HCT116 (cell line): ENCODE data around the gene CEMP1. TPM values are rescaled to one million over a fixed set of nuclear protein-coding genes. Genes with fewer than 3 reads are reported as not detected.

Experiments
- ATAC-seq: fragments of 200-7000 bp; cut with Tn5 transposase; 2 replicates; pipeline ENCODE4 v1.9.1; 2020; ENCODE audit warnings: mild to moderate bottlenecking, moderate library complexity
- BruUV-seq: library from RNA; stranded (reverse); fragments of 400-500 nt; replicated peaks from 2 replicates; lab custom pipeline; 2021; lab: Mats Ljungman, UMichigan
- CTCF ChIA-PET: fragments of 300-600 bp; sonication (Branson Sonifier 250); formaldehyde crosslinking; loops from one replicate; lab custom pipeline; 2021; ENCODE audit warnings: antibody characterized with exemption; lab: Charles Lee
- POLR2A ChIA-PET: fragments of 300-600, 350-600 bp; sonication (Branson Sonifier 250); formaldehyde crosslinking; loops from one replicate; lab custom pipeline; 2021; ENCODE audit warnings: antibody characterized with exemption; lab: Charles Lee
- RAD21 ChIA-PET, 2 experiments: fragments of 300-600 bp; sonication (Branson Sonifier 250); formaldehyde crosslinking; loops; one replicate each; lab custom pipeline; 2023; ENCODE audit warnings: low total read pairs in 2 of 2; ENCODE audit not compliant: uncharacterized antibody in 2 of 2, unreplicated experiment in 2 of 2, low non-redundant PET in 1 of 2; lab: Charles Lee
- DNase-seq: peaks from one replicate; pipeline ENCODE4 v3.0.0-alpha.2; 2010; ENCODE audit warnings: low read depth, low spot score
- H2AFZ ChIP-seq: fragments of 200-600 bp; shearing (Covaris generic), sonication (generic); 2 replicates; pipeline ENCODE4 v1.6.1; 2017; ENCODE audit warnings: low read depth, mixed run types, mixed read lengths, antibody characterized with exemption, low read length; ENCODE audit not compliant: poor library complexity, severe bottlenecking
- H3K27ac ChIP-seq: 2 replicates; pipeline ENCODE4 v1.5.1; 2012; ENCODE audit warnings: low read depth, low read length
- H3K27me3 ChIP-seq: fragments of 200-600 bp; sonication (generic); 2 replicates; pipeline ENCODE4 v1.6.1; 2016; ENCODE audit warnings: mixed run types, low read length, mixed read lengths; ENCODE audit not compliant: insufficient read depth
- H3K36me3 ChIP-seq, 2 experiments: fragments of 200-500 bp in 1 of 2; fragments of 200-600 bp in 1 of 2; sonication (Bioruptor generic) in 1 of 2; sonication (generic) in 1 of 2; 2 replicates each; pipeline versions ENCODE4 v1.5.1 to v1.6.1; 2014 to 2016; ENCODE audit warnings: low read length in 2 of 2, inconsistent platforms in 1 of 2, mixed read lengths in 1 of 2, mixed run types in 1 of 2; ENCODE audit not compliant: insufficient read depth in 2 of 2, control insufficient read depth in 1 of 2
- H3K4me1 ChIP-seq, 2 experiments: fragments of 200-600 bp in 1 of 2; sonication (generic) in 1 of 2; 2 replicates each; pipeline versions ENCODE4 v1.5.1 to v1.6.1; 2012 to 2017; ENCODE audit warnings: low read length in 2 of 2, inconsistent platforms in 1 of 2, mild to moderate bottlenecking in 1 of 2, mixed read lengths in 1 of 2, mixed run types in 1 of 2, moderate library complexity in 1 of 2; ENCODE audit not compliant: insufficient read depth in 2 of 2, control insufficient read depth in 1 of 2
- H3K4me2 ChIP-seq: fragments of 200-600 bp; sonication (generic); 2 replicates; pipeline ENCODE4 v1.6.1; 2017; ENCODE audit warnings: mixed run types, low read length, mixed read lengths
- H3K4me3 ChIP-seq, 2 experiments: fragments of 200-600 bp in 1 of 2; sonication (generic) in 1 of 2; replicated peaks in 1 of 2; 2 replicates each; pipeline ENCODE4 v1.5.1; 2011 to 2016; ENCODE audit warnings: low read length in 2 of 2, control low read depth in 1 of 2, low read depth in 1 of 2, mild to moderate bottlenecking in 1 of 2, mixed read lengths in 1 of 2, mixed run types in 1 of 2
- H3K79me2 ChIP-seq: fragments of 200-600 bp; sonication (generic); 2 replicates; pipeline ENCODE4 v1.6.1; 2017; ENCODE audit warnings: mild to moderate bottlenecking, mixed run types, low read length, moderate library complexity, mixed read lengths; ENCODE audit not compliant: insufficient read depth
- H3K9ac ChIP-seq: fragments of 200-600 bp; sonication (generic); 2 replicates; pipeline ENCODE4 v1.6.1; 2016; ENCODE audit warnings: low read length, mixed read lengths
- H3K9me2 ChIP-seq: fragments of 200-600 bp; sonication (generic), shearing (Covaris generic); 2 replicates; pipeline ENCODE4 v1.6.1; 2017; ENCODE audit warnings: mixed run types, mild to moderate bottlenecking, moderate library complexity; ENCODE audit not compliant: insufficient read depth
- H3K9me3 ChIP-seq, 2 experiments: fragments of 200-500 bp in 1 of 2; fragments of 200-600 bp in 1 of 2; sonication (Bioruptor generic) in 1 of 2; sonication (generic) in 1 of 2; 2 replicates each; pipeline ENCODE4 v1.6.1; 2014 to 2017; ENCODE audit warnings: low read length in 2 of 2, mixed read lengths in 2 of 2, inconsistent platforms in 1 of 2, low read depth in 1 of 2, mild to moderate bottlenecking in 1 of 2, mixed run types in 1 of 2, moderate library complexity in 1 of 2; ENCODE audit not compliant: control insufficient read depth in 1 of 2, insufficient read depth in 1 of 2
- H4K20me1 ChIP-seq: fragments of 200-600 bp; sonication (generic), shearing (Covaris generic); 2 replicates; pipeline ENCODE4 v1.6.1; 2017; ENCODE audit warnings: mixed run types, mild to moderate bottlenecking, moderate library complexity; ENCODE audit not compliant: insufficient read depth
- ATF3 ChIP-seq: IDR thresholded peaks from 2 replicates; pipeline ENCODE4 v1.6.1; 2012
- EZH2phosphoT487 ChIP-seq: fragments of 200-600 bp; IDR thresholded peaks from 2 replicates; pipeline ENCODE4 v1.6.1; 2018; ENCODE audit warnings: antibody characterized with exemption, borderline replicate concordance
- MAX ChIP-seq: IDR thresholded peaks from 2 replicates; pipeline ENCODE4 v1.6.1; 2012
- REST ChIP-seq: IDR thresholded peaks from 2 replicates; pipeline ENCODE4 v1.6.1; 2012; ENCODE audit warnings: low read depth
- SIN3A ChIP-seq: IDR thresholded peaks from 2 replicates; pipeline ENCODE4 v1.6.1; 2012; ENCODE audit warnings: low read depth
- YY1 ChIP-seq: IDR thresholded peaks from 2 replicates; pipeline ENCODE4 v1.6.1; 2011; ENCODE audit warnings: low read length, low read depth, moderate library complexity, mild to moderate bottlenecking; ENCODE audit not compliant: insufficient replicate concordance; ENCODE audit errors: extremely low read depth
- intact Hi-C: fragments of 100-400 bp; cut with micrococcal nuclease; formaldehyde crosslinking; loops from 2 replicates; pipeline ENCODE4 v1.10.0; 2022
- total RNA-seq: library from RNA; stranded (reverse); gene quantifications from one replicate; pipeline ENCODE4 v1.2.1, GENCODE V29; 2021; ENCODE audit not compliant: unreplicated experiment

CEMP1 gene
- total RNA-seq, 1 experiment from 2014 or later: 0.32 TPM

- Histone ChIP-seq H3K4me3 (no peak overlapping the region), H3K9me2 (no peaks in the 10 kb centered on the region), H3K9me3 (no peaks in the 10 kb centered on the region), H2AFZ (no peak overlapping the region), H3K79me2 (peaks cover 17% of the 10 kb centered on the region; the same call in 1 of the 2 replicates), H4K20me1 (no peaks in the 10 kb centered on the region), H3K27ac (no peak overlapping the region), H3K36me3 (no peaks in the 10 kb centered on the region; a peak in 1 of 4 replicates), H3K4me2 (no peak overlapping the region), H3K4me1 (no peaks in the 10 kb centered on the region), H3K9ac (no peak overlapping the region), H3K27me3 (no peaks in the 10 kb centered on the region)
- RAD21 ChIA-PET: no interaction called here
- TF ChIP-seq MAX (no peak), EZH2phosphoT487 (no peak), ATF3 (no peak), YY1 (no peak), REST (no peak), SIN3A (no peak)
- no peak for DNase-seq
- CTCF ChIA-PET: no interaction called here
- POLR2A ChIA-PET: no interaction called here
- ATAC-seq: no peak
- intact Hi-C loops: no loop called here
- BruUV-seq: no TSS peak
These were observed 40.8 kb downstream of the CEMP1 start for GRCh38 chr16:2490190-2491105.
